K562 (cell line): ENCODE results near the gene SH3D21. TPM values are rescaled to one million over a fixed set of nuclear protein-coding genes. Genes with fewer than 3 reads are reported as not detected.

Source experiments
- CC2D1A ChIP-seq: fragments of 450-650 bp; IDR thresholded peaks from 2 replicates; pipeline ENCODE4 v1.6.1; 2017; ENCODE audit warnings: mild to moderate bottlenecking
- CREB1 ChIP-seq, 2 experiments: sonication (generic) in 1 of 2; formaldehyde crosslinking in 1 of 2; IDR thresholded peaks; 2 replicates each; pipeline versions ENCODE4 v1.6.1 to v1.8.0; 2012 to 2022; ENCODE audit warnings: inconsistent platforms in 1 of 2, mild to moderate bottlenecking in 1 of 2, missing genetic modification reagents in 1 of 2, moderate library complexity in 1 of 2
- DMBX1 ChIP-seq: fragments of 250-450 bp; sonication (Bioruptor Pico); IDR thresholded peaks from 2 replicates; pipeline ENCODE4 v1.8.0; 2022; ENCODE audit warnings: inconsistent platforms, mild to moderate bottlenecking, moderate library complexity, borderline replicate concordance
- FOS ChIP-seq: IDR thresholded peaks from 3 replicates; pipeline ENCODE4 v1.6.1; 2011; ENCODE audit not compliant: insufficient read length; ENCODE audit errors: extremely low read depth
- FOXA3 ChIP-seq, 2 experiments: fragments of 450-650 bp in 1 of 2; sonication (generic) in 1 of 2; formaldehyde crosslinking; IDR thresholded peaks in 1 of 2; conservative IDR thresholded peaks in 1 of 2; 2 replicates each; pipeline versions ENCODE4 v1.4.0 to v1.8.0; 2020 to 2022; ENCODE audit warnings: mild to moderate bottlenecking in 2 of 2, missing genetic modification reagents in 1 of 2
- GATA2 ChIP-seq: sonication (generic); formaldehyde crosslinking; IDR thresholded peaks from 2 replicates; pipeline ENCODE4 v1.4.0; 2020; ENCODE audit warnings: mild to moderate bottlenecking, missing genetic modification reagents
- KDM4B ChIP-seq, 2 experiments: fragments of 450-650 bp in 1 of 2; sonication (generic) in 1 of 2; IDR thresholded peaks; 2 replicates each; pipeline ENCODE4 v1.6.1; 2016 to 2017; ENCODE audit warnings: borderline replicate concordance in 2 of 2, antibody characterized with exemption in 1 of 2, low read depth in 1 of 2, mild to moderate bottlenecking in 1 of 2
- KLF6 ChIP-seq: fragments of 250-450 bp; sonication (Bioruptor Pico); IDR thresholded peaks from 2 replicates; pipeline ENCODE4 v1.4.0; 2020; ENCODE audit warnings: mild to moderate bottlenecking, moderate library complexity, borderline replicate concordance
- MTA1 ChIP-seq: fragments of 450-650 bp; IDR thresholded peaks from 2 replicates; pipeline ENCODE4 v1.6.1; 2017; ENCODE audit warnings: borderline replicate concordance
- PBX2 ChIP-seq, 2 experiments: IDR thresholded peaks in 1 of 2; conservative IDR thresholded peaks in 1 of 2; 2 replicates each; pipeline ENCODE4 v1.6.1; 2016; ENCODE audit warnings: low read depth in 2 of 2, mild to moderate bottlenecking in 1 of 2, missing compliant biosample characterization in 1 of 2, missing genetic modification characterization in 1 of 2, moderate library complexity in 1 of 2
- POLR3G ChIP-seq: IDR thresholded peaks from 2 replicates; pipeline ENCODE4 v1.6.1; 2011; ENCODE audit not compliant: insufficient read length, insufficient replicate concordance; ENCODE audit errors: extremely low read depth
- RHOXF2B ChIP-seq: fragments of 250-450 bp; sonication (Bioruptor Pico); conservative IDR thresholded peaks from 2 replicates; pipeline ENCODE4 v1.5.1; 2021
- RNF2 ChIP-seq: sonication (generic); IDR thresholded peaks from 2 replicates; pipeline ENCODE4 v1.6.1; 2016
- THRAP3 ChIP-seq: fragments of 450-650 bp; IDR thresholded peaks from 2 replicates; pipeline ENCODE4 v1.6.1; 2016; ENCODE audit warnings: mild to moderate bottlenecking, inconsistent platforms, borderline replicate concordance
- U2AF1 ChIP-seq: fragments of 200-400 bp; formaldehyde crosslinking; optimal IDR thresholded peaks from 2 replicates; pipeline ENCODE3; 2017; ENCODE audit warnings: mild to moderate bottlenecking, low read depth, low read length, moderate library complexity
- ZBTB34 ChIP-seq: fragments of 250-450 bp; sonication (Bioruptor Pico); IDR thresholded peaks from 2 replicates; pipeline ENCODE4 v1.8.0; 2021; ENCODE audit warnings: mild to moderate bottlenecking, moderate library complexity
- ZFP91 ChIP-seq: sonication (generic); formaldehyde crosslinking; IDR thresholded peaks from 2 replicates; pipeline ENCODE4 v1.8.0; 2022; ENCODE audit warnings: mild to moderate bottlenecking, missing genetic modification reagents
- ZFX ChIP-seq: sonication (generic); formaldehyde crosslinking; IDR thresholded peaks from 2 replicates; pipeline ENCODE4 v1.8.0; 2022; ENCODE audit warnings: mild to moderate bottlenecking, missing genetic modification reagents, moderate library complexity
- ZNF146 ChIP-seq: IDR thresholded peaks from one replicate; pipeline ENCODE4 v1.6.1; 2018; ENCODE audit warnings: missing compliant biosample characterization; ENCODE audit not compliant: unreplicated experiment
- ZNF239 ChIP-seq: fragments of 250-450 bp; sonication (Bioruptor Pico); IDR thresholded peaks from 2 replicates; pipeline ENCODE4 v1.4.0; 2020; ENCODE audit warnings: mild to moderate bottlenecking
- ZNF75A ChIP-seq: fragments of 450-650 bp; formaldehyde crosslinking; IDR thresholded peaks from 2 replicates; pipeline ENCODE4 v1.4.0; 2020; ENCODE audit warnings: mild to moderate bottlenecking
- ZSCAN32 ChIP-seq: fragments of 450-650 bp; formaldehyde crosslinking; IDR thresholded peaks from 2 replicates; pipeline ENCODE4 v1.4.0; 2020; ENCODE audit warnings: mild to moderate bottlenecking, moderate library complexity
- polyA plus RNA-seq, 8 experiments: library from polyadenylated mRNA; depleted of rRNA in 4 of 8; stranded (reverse) in 5 of 8; unstranded in 3 of 8; fragments of >200 nt; fragmentation: Nextera tagmentation in 2 of 8; fragmentation: Illumina TruSeq in 1 of 8; extraction: Ambion mirVana in 2 of 8; extraction: Trizol in 1 of 8; gene quantifications; 2 replicates each; pipeline versions ENCODE4 v1.2.1 to v1.2.3, GENCODE V29; 2011 to 2014; ENCODE audit warnings: inconsistent platforms in 1 of 8, missing spikeins in 1 of 8
- total RNA-seq, 7 experiments: library from RNA; depleted of rRNA in 6 of 7; stranded (reverse); fragments of >200 nt in 6 of 7; fragmentation: Illumina TruSeq in 2 of 7; extraction: Trizol in 2 of 7; gene quantifications; 2 replicates each; pipeline versions ENCODE4 v1.2.1 to v1.2.3, GENCODE V29; 2011 to 2021; ENCODE audit warnings: low replicate concordance in 1 of 7

The SH3D21 gene
- total and polyA plus RNA-seq, 9 of the 15 experiments (the other 6 are each of a cell fraction or from before 2014, with no cell fraction given): 0.01 to 4.7 (median 1.8) TPM

GRCh38 chr1:36321119-36321951 is 15.2 kb downstream of the SH3D21 start (continued):
- TF ChIP-seq PBX2 (CRISPR knock-in tag; IDR thresholded peaks at IDR 0.05; ENCODE audit: low read depth) (no peak), PBX2 (tag; conservative IDR thresholded peaks at IDR 0.05; ENCODE audit: low read depth) (no peak), KLF6 (CRISPR knock-in tag) (no peak), FOXA3 (CRISPR knock-in tag; conservative IDR thresholded peaks at IDR 0.05 in 1 of 2, IDR thresholded peaks at IDR 0.05 in 1 of 2) (peak in 1 of 2 experiments; percentile 86; a peak in 2 of 4 replicates), ZFP91 (CRISPR knock-in tag) (no peak), CREB1 (IDR thresholded peaks at IDR 0.05) (peak; percentile 52; the same call in 1 of the 2 replicates), CREB1 (CRISPR knock-in tag; IDR thresholded peaks at IDR 0.05) (peak; percentile 78), GATA2 (0 out of 2 replicates have a peak, but pooled peaks have one; percentile 20), POLR3G (no peak), ZSCAN32 (CRISPR knock-in tag) (no peak), U2AF1 (no peak), CC2D1A (no peak), FOS (no peak), RHOXF2B (CRISPR knock-in tag) (no peak), ZNF75A (CRISPR knock-in tag) (no peak; the same call in 1 of the 2 replicates), KDM4B (IDR thresholded peaks at IDR 0.05; ENCODE audit: borderline replicate concordance in 2 of 2, low read depth in 1 of 2) (peak in 1 of 2 experiments; percentile 37; a peak in 1 of 4 replicates), ZNF146 (CRISPR knock-in tag) (no peak), RNF2 (peak; percentile 92), MTA1 (no peak), ZBTB34 (no peak), ZNF239 (CRISPR knock-in tag) (no peak), THRAP3 (no peak), ZFX (CRISPR knock-in tag) (peak; percentile 97), DMBX1 (CRISPR knock-in tag) (peak; percentile 79; the same call in 1 of the 2 replicates)
